HG03558 (cell line): Measurements from ENCODE around the gene MYO7A.

ENCODE experiments used
- ATAC-seq: cut with Tn5 transposase; IDR thresholded peaks from one replicate; pipeline ENCODE4 v1.9.1; 2021; ENCODE audit warnings: moderate number of reproducible peaks; ENCODE audit not compliant: unreplicated experiment; ENCODE audit errors: extremely low read depth

The MYO7A gene

DNA sequence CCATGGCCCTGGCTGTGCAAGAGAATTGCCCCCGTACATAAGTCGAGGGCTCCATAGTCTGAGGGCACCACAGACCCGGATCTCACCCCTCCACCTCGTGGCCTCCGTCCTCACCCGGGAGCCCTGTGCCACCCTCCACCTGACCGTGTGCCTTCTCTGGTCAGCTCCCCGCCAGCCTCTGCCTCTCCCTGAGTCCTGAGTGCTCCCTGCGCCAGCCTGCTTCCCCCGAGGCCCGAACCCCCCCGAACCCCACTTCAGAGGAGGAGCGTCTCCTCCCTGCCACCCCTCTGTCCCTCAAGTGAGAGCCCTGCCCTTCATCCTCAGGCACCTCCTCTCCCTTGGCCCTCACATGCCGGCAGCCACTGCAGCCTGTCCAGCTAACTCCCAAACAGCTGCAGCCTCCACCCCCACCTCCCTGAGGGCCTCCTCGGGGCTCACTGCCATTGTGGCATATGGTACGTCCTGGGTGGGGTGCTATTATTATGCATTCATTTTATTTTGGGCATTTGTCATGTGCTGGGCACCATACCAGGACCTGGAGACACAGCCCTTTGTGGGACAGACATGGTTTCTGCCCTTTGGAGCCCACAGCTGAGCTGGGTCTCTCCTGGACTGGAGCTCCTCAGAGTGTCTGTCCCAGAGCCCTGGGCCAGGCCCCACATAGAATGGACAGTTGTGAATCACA lies 67.2 kb downstream of the MYO7A start:
- ATAC-seq: no peak

DNA sequence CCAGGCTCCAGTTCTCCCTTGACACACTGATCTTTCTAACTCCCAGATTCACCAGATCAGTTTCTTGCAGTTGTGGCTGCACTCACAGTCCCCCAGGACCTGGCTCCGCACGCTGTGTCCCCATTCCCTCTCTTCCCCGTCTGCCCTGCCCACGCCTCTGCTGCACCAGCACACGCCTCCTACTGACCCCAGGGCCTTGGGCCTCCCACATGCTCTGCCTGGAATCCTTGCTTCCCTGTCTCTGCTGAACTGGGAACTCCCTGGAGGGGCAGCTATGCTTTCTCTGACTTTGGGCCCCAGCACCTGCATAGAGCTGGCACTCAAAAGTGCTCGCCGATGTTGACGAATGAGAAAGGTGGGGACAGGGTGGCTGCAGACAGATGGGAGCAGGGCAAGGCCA lies 68.9 kb downstream of the MYO7A start:
- ATAC-seq: no peak

DNA sequence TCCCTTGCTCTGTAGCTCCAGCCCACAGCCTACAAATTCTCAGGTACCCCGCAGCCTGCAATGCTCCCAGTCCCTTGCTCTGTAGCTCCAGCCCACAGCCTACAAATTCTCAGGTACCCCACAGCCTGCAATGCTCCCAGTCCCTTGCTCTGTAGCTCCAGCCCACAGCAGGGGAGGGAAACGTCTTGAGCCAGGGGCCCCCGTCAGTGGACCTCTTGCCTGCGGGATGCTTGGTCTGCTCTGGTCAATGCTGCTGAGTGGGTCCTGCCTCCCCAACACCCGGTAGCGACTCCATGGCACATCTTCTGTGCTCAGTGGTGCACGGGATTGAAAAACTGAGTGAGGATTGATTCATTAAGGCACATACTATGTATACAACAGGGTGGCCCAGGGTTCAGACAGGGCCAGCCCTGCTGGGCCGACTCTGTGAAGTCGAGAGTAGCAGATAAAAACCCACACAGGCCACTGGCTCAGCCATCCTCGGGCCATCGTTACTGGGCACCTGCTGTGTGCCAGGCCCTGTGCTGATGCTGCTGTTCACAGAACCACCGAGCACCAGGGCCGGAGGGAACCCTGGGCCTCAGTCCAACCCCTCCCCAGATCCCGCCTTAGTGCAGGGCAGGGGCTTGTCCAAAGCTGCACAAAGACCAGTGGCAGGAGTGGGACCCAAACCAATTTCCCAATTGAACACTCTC lies 69.7 kb downstream of the MYO7A start:
- no peak for ATAC-seq

- no peak for ATAC-seq
Measured at GRCh38 chr11:77198440-77198849, 70.4 kb downstream of the MYO7A start.

DNA sequence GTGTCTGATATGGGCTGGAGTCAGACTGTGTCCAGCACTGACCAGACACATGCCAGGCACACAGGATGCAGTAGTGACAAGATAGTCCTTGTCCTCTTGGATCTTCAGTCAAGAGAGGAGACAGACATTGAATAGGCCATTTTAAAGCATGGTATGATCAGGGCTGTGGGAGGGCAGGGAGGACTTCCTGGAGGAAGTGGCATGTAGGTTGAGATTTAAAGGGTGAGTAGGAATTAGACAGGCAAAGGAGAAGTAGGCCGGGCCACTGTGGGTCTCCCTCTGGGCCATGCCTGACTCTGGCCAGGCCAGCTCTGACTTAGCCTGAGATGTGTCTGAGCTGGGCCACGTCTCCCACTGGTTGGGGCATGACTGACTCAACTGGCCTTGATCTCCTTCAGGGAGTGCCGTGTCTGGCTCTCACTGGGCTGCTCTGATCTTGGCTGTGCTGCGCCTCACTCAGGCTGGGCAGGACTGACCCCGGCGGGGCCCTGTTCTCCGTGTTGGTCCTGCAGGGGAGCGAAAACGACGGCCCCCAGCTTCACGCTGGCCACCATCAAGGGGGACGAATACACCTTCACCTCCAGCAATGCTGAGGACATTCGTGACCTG lies 71.2 kb downstream of the MYO7A start:
- ATAC-seq: no peak

DNA sequence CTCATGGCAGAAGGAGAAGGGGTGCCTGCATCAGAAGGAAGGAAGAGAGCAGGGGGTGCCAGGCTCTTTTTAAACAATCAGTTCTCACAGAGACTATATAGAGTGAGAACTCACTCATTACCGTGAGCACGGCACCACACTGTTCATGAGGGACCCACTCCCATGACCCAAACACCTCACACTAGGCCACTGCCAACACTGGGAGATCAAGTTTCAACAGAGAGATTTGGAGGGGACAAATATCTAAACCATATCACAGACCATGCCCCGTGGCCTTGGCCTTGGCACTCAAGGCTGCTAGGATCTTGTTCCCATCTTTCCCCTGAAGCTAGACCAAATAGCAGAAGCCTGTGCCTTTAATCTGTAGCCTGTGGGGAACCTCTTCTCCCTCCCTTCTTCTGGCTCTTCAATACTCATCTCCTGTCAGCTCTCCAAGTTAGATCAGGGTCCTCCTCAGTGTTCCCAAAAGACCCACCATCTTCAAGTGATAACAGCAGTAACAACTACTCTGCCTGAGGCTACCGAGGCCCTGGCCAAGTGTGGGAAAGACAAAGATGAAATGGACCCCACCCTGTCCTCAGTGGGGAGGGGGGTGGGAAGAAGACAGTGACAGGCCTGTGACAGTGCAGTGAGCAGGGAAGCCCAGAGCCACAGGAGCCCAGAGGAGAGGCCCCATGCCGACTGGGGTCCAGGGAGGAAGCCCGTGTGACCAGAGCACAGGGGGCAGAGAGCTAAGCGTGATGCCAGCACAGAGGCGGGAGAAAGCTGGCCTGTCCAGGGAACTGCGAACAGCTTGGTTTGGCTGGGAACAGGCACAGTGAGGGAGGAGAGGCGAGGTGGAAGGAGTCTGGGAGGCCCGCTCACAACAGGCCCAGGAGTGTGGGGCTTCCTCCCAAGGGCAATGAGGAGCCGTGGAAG lies 72.6 kb downstream of the MYO7A start:
- no peak for ATAC-seq

DNA sequence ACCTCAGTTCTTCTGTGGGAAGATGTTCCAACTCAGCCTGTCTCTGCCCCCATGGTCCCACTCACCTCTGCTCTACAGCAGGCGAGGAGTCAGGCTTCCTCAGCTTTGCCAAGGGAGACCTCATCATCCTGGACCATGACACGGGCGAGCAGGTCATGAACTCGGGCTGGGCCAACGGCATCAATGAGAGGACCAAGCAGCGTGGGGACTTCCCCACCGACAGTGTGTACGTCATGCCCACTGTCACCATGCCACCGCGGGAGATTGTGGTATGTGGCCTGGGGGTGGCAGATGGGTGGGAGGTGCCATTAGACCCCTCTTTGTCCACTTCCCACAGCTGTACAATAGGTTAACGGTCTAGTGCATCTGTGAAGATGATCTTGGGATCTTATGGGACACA lies 73.3 kb downstream of the MYO7A start:
- ATAC-seq: no peak

- no peak for ATAC-seq
Measured at GRCh38 chr11:77201991-77202841, 74.2 kb downstream of the MYO7A start.

DNA sequence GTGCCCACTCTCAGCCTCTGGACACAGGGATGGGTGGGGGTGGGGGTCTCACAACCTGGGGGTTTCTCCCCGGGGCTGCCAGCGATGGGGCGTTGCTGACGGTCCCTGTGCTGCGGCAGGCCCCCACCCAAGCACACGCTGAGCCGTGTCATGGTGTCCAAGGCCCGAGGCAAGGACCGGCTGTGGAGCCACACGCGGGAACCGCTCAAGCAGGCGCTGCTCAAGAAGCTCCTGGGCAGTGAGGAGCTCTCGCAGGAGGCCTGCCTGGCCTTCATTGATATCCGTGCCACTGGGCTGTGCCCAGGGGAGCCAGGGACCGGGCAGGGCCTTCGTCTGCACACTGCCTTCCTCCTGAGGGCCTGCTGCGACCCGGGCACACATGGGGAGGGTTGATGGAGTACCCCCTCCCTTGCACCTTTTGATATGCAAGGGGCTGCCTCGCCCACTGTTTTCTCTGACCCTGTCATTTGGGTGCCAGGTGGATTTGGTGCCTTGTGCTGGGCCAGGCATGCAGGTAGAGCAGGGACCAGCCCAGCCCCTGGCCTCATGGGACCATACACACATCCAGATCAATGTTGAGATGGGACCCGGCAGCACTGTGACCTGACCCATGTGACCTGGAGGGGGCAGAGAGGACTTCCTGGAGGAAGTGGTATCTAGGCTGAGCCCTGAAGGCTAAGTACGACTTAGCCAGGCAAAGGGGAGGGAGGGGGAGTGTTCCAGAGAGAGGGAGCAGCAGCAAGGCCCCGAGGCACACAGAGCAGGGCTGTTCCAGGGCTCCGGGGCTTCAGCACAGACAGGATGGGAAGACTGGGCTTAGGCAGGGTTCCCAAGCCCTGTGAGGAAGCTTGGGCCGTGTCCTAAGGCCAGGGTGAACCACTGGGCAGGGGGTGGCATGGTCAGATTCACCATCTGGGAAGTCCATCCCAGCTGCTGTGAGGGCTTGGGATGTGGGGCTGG lies 75.2 kb downstream of the MYO7A start:
- ATAC-seq: no peak

GRCh38 chr11:77203901-77204753 lies 76.1 kb downstream of the MYO7A start:
- no peak for ATAC-seq

DNA sequence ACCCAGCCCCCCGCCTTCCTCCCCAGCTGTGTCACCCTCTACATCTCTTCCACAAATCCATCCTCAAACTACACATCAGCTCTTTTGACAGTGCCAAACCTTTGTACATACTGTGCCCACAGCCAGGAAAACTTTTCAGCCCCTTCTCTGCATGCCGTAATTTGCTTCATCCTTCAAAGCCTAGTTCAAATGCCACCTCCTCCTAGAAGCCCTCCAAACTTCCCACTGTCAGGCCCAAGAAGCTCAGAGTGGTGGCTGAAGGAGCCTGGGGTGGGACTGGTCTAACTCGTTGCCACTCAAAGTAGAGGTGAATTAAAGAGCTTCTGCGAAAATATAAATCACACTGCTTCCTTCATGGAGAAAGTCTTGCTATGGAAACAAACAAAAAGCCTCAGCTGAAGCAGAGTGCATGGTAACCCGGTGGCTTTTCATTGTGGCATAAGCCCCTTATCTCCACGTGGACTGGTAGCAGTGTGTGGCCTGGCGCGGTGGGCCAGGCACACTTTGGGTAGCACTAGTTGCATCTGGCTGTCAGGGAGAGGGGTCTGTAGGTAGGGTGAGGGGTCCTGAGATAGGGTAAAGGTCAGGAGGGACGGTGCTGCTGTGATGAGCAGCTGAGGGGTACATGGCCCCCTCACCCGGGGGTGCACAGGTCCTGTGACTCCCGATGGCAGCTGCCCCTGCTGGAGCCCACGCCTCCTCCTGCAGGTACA lies 76.9 kb downstream of the MYO7A start:
- ATAC-seq: no peak

- no peak for ATAC-seq
Measured at GRCh38 chr11:77205467-77206263, 77.6 kb downstream of the MYO7A start.

GRCh38 chr11:77206264-77207018 lies 78.4 kb downstream of the MYO7A start:
- no peak for ATAC-seq

GRCh38 chr11:77207019-77207485 lies 79.0 kb downstream of the MYO7A start:
- no peak for ATAC-seq

DNA sequence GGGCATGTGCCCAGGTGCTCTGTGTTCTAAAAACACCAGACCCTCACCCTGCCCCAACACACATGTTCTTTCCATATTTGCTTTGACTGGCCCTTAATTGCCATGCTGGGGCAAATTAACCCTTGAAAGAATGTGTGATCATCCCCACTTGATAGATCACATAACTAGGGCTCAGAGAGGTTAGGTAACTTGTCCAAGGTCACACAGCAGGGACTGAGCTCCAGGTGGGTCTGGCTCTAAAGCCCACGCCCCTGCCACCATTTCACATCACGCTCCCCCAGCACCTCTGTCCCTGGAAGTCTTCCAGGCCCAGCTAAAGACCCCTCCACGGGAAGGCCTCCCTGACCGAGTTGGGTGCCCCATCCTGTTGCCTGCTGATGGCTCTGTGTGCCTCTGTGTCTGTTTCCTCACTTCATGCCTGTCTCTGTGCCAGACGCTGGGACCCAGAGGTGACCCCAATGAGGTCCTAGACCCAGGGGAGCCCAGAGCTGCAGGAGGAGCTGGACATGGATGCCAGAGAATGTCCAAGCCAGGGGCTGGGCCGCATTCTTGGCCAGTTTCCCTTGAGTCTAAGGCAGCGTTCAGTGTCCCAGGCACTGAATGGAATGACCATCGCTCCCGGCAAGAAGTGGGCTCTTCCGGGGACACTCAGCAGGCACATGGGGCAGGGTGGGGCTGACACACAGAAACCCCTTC lies 79.7 kb downstream of the MYO7A start:
- ATAC-seq: no peak
